HG02852 (cell line): ENCODE data around the gene INO80.

ENCODE experiments used
- ATAC-seq: cut with Tn5 transposase; IDR thresholded peaks from one replicate; pipeline ENCODE4 v1.9.1; 2021; ENCODE audit warnings: mild to moderate bottlenecking, moderate library complexity; ENCODE audit not compliant: unreplicated experiment

The INO80 gene

DNA sequence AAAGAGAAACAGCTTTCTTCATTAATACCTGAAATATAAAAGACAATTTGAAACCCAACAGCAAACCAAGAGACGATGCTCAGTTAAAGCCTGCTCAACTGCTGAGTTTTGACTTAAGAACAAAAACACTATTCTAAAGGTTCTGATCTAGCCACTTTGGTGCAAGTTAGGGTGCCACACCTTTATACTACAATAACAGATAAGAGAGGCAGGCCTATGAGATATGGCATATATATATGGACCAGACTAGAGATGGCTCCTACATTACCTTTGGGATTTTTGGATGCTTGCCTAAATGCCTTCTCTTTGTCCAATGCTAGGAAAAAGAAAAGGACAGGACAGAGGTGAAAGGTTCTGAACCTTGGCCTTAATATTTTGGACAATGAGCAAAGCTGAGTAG lies 68.6 kb downstream of the INO80 start:
- ATAC-seq: no peak

DNA sequence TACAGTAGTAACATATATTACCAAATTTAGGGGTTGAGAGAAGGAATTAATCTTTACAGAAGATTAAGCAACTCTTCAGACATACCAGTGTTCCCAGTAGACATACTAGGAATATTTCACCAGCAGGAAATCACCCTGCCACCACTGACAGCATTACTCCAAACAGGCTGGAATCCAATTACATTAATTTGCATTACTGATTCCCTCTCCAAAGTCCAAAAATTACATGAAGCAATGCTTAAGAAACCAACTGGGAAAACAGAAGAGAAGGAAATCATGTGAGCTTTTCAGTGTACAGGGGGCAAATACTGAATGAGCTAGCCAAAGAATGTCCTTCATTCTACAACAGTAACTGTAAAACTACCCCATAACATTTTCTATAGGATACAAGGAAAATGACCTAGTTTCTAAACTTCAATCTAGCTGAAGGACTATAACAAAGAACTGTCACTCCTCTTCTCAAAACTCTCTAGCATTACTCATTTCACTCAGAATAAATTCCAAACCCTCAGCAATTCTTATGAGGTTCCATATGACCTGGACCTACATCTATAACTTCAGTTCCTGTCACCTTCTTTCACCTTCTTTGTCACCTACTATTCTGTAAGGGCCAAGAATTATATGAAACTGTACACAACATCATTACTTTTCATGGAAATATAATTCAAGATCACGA lies 72.7 kb downstream of the INO80 start:
- ATAC-seq: no peak

- no peak for ATAC-seq
Measured at GRCh38 chr15:41042851-41043250, 73.2 kb downstream of the INO80 start.

GRCh38 chr15:41039121-41039520 lies 77.0 kb downstream of the INO80 start:
- ATAC-seq: no peak

DNA sequence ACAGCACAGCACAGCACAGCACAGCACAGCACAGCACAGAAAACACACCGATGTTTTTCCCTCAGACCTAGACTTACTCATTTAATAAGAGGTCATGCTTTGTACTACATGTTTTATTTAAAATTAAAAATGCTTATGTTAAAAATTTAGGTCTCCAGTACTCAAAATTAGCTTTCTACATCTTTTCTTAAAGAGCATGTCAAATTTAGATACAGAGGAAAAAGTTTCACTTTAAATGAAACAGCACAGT lies 84.1 kb downstream of the INO80 start:
- ATAC-seq: no peak

GRCh38 chr15:41031232-41032078 lies 84.6 kb downstream of the INO80 start:
- no peak for ATAC-seq

GRCh38 chr15:41028853-41029252 lies 87.2 kb downstream of the INO80 start:
- no peak for ATAC-seq

DNA sequence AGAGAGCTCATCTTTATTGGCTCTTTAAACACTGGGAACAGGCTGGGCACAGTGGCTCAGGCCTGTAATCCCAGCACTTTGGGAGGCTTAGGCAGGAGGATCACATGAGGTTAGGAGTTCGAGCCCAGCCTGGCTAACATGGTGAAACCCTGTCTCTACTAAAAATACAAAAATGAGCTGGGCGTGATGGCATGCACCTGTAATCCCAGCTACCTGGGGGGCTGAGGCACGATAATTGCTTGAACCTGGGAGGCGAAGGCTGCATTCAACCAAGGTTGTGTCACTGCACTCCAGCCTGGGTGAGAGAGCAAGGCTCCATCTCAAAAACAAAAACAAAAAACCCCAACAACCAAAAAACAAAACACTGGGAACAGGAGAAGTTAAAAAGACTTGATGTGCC lies 90.7 kb downstream of the INO80 start:
- no peak for ATAC-seq

DNA sequence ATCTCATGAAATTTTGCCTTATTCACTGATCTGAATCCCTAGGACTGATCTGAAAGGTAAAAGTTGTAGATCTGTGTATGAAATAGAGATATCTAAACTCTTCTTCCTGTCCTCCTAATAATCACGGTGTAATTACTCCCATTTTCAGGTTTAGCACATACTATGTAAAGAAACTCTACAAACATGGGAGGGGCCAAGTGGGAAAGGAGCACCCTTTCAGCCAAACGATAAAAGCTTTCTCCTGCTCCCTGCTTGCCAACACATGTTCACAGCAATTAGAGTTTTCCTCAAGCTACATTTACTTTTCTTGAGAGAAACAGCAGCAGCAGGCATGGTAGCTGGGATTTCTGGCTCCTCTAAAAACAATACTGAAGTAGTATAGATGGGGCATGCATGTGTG lies 91.2 kb downstream of the INO80 start:
- ATAC-seq: no peak

GRCh38 chr15:41024131-41024530 lies 91.9 kb downstream of the INO80 start:
- no peak for ATAC-seq

DNA sequence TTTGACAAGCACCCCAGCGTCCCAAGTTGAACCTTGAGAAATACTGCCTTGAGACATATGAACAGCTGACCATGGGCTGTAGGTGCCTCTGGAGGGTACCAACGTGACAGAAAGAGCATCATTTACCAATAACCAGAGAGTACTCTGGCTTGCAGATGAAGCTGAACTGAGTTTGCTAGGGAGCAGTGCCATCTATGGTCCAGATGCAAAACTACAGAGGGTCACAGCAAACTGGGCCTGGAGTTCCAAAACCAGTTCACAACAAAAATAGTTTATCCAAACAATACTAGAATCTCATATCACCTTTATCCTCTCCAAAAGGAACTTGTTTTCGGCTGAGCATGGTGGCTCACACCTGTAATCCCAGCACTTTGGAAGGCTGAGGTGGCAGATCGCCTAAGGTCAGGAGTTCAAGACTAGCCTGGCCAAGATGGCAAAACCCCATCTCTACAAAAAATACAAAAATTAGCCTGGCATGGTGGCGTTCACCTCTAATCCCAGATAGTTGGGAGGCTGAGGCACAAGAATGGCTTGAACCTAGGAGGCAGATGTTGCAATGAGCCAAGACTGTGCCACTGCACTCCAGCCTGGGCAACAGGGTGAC lies 93.5 kb downstream of the INO80 start:
- ATAC-seq: no peak

DNA sequence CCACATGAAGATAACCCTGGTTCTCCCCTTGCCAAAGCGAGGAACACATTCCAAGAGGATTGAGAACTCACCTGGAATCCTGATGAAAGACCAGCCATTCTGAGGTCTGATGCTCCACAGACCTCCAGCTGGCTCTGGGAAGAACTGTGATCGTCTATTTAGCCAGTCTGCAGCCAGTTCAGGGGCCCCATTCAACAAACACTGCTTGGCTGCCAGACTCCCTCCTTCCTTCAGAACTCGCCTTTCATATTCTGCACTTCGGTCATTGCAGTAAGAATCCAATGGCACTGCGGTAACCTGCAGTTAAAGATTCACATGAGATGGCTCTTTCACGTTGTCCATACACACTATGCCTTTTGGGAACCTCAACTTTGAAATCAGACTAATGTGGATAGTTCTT lies 95.3 kb downstream of the INO80 start:
- no peak for ATAC-seq

DNA sequence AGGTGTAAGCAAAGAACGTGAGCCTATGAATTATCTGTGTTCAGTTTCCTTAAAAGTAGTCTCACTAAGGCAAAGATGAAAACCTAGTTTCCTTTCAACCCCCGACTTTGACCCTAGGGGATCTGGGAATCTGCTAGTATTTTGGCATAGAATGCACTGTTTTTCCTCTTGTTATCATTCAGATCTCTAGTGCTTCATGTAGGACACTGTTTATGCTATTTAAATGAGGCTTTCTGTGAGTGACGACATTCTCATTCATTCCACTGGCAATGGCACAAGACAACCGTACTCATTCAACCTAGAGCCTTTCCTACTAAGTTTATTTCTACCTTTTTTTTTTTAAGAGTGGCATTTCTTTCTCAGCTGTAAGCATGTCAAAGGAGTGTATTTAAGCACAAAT lies 95.8 kb downstream of the INO80 start:
- no peak for ATAC-seq

GRCh38 chr15:41019174-41019573 lies 96.9 kb downstream of the INO80 start:
- no peak for ATAC-seq

DNA sequence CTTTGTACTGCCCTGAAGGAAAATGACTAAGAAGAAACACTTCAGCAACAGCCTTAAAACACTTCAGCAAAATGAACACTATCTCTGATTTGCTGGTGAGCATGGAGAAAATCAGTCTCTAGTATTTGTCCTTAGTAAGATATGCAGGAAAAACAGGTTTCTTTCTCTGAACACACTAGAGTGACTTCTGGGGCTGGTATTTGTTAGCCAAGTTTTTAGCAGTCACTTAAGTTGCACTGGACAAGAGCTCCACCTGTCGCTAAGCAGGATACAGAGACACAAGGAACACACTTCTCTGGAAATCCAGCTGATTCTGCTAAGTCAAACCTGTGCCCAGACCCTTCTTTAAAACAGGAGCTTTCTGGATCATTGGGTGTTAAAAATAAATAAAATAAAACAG lies 97.5 kb downstream of the INO80 start:
- no peak for ATAC-seq

- no peak for ATAC-seq
Measured at GRCh38 chr15:41017066-41017735, 98.9 kb downstream of the INO80 start.

- ATAC-seq: no peak
Measured at GRCh38 chr15:41013691-41014414, 102.2 kb downstream of the INO80 start.

- ATAC-seq: no peak
Measured at GRCh38 chr15:41011055-41011815, 104.8 kb downstream of the INO80 start.

DNA sequence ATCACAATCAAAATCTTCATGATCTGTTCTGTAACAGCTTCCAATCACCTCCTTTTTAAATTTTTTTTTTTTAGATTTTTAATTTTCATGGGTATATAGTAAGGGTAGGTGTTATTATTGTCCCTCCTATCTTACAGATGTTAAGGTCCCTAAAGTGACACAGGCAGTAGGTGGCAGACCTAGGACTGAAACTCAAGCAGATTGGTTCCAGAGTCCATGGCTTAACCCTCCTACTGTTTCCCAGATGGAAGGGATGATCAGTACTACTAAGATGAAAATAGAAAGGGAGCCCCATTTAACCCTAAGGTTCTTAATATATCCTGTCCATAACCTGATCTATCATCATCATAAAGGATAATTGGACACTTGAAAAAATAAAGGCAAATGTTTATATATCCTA lies 105.7 kb downstream of the INO80 start:
- ATAC-seq: no peak

DNA sequence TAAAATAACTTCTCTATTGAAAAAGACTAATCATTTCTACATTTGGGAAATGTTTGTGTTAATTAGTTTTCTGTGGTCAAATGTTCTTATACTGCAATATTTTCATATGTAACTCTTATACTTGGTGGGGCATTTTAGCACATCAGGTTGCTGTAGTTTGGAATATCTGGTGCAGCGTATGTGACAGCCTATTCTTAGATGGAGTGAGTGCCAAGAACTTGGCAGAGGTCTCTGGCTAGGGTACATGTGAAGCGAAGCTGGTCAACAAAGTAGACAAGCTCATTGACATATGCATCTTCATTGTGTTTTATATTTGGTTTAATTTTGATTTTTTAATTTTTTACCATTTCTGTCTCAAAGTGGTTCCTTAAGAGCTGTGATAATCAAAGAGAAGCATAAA lies 109.6 kb downstream of the INO80 start:
- no peak for ATAC-seq
